HG03066 (cell line): Measurements from ENCODE around the gene SCNN1G.

Experiments
- ATAC-seq: cut with Tn5 transposase; IDR thresholded peaks from one replicate; pipeline ENCODE4 v1.9.1; 2021; ENCODE audit warnings: low read depth; ENCODE audit not compliant: unreplicated experiment

SCNN1G gene

GRCh38 chr16:23195366-23195978 lies 12.9 kb downstream of the SCNN1G start:
- no peak for ATAC-seq

DNA sequence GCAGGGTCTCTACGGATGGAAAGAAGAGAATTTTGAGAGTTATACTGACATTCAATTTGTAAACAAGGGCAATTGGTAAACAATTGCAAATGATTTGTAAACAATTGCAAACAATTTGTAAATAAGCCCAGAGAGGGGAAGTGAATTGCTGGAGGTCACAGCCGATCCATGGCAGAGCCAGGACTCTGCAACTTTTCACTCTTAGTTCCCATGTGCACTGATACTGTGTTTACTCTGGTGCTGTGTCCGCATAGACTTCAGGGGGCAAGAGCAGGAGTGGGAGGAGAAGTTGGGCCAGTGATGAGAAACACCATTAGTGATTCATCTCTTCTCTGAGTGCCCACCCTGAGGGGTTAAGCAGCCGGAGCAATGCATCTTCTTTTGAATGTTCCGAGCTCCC lies 14.0 kb downstream of the SCNN1G start:
- no peak for ATAC-seq

- ATAC-seq: no peak
Observed at GRCh38 chr16:23202166-23202565, 19.6 kb downstream of the SCNN1G start.

DNA sequence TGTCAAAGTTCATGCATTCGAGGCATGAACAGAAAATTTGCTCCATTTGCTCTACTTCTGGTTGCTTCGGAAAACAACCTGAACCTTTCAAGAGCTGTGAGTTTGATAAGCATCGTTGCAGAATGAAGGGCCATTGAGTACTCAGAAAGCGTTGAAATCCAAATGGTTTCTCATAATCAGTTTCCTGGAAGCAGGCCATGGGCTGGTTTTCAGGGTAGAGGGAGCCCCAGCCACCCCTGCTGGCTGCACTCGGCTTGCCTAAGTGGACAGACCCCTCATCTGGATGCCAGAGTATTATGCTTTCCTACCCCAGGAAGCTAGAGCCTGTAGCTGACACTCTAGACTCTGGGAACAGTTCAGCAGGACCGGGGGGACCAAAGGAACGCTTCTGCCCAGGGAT lies 24.4 kb downstream of the SCNN1G start:
- ATAC-seq: no peak

DNA sequence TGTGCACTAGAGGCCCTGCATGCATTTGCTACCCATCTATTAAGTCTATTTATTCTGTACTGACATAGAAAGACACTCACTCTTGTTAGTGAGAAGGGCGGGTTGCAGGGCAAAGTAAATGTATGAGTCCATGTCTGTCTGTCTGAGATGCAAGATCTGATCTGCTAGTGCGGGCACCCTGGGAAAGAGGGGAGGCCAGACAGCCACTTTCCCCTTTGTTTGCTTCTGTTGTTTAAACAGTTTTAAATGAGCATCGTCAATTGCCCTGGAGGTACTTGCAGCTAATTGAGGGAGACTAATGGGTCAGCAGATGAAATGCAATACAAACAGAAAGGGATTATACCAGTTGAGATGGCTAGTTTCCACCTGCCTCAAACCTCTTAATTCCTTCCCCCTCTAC lies 24.9 kb downstream of the SCNN1G start:
- no peak for ATAC-seq

- ATAC-seq: no peak
Observed at GRCh38 chr16:23209606-23210005, 27.1 kb downstream of the SCNN1G start.

- no peak for ATAC-seq
Observed at GRCh38 chr16:23213831-23214230, 31.3 kb downstream of the SCNN1G start.

DNA sequence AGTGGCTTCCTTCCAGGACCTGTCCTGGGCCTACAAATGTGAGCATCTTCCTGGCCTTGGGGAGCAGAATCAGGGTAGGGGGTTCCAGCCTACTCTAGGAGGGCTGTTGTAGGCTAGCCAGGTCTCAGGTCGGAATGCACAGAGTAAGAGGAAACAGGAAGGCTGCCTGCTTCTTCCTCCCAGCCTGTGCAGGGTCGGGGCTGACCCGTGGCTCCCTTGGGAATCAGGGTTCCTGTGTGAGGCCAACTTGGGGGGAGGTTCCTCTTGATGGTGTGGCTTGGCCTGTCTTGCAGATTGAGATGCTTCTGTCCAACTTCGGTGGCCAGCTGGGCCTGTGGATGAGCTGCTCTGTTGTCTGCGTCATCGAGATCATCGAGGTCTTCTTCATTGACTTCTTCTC lies 32.3 kb downstream of the SCNN1G start:
- ATAC-seq: no peak

- no peak for ATAC-seq
Observed at GRCh38 chr16:23215435-23215834, 32.9 kb downstream of the SCNN1G start.

DNA sequence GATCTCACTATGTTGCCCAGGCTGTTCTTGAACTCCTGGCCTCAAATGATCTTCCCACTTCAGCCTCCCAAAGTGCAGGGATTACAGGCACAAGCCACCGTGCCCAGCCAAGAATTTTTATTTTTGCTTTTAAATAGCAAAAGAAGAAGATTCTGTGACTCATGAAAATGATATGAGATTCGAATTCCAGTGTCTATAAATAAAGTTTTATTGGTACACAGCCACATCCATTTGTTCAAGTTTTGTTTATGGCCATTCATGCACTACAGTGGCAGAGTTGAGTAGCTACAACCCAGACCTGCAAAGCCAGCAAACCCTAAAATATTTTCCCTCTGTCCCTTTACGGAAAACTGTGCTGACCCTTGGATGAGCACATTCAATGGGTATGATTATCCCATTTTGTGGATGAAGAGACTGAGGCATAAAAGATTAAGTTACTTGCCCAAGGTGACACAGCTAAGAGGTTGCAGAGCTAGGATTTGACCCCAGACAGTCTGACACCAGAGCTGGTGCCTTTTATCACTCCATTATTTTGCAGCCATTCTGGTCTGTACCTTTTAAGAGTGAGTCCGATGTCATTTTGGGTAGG lies 34.2 kb downstream of the SCNN1G start:
- no peak for ATAC-seq

DNA sequence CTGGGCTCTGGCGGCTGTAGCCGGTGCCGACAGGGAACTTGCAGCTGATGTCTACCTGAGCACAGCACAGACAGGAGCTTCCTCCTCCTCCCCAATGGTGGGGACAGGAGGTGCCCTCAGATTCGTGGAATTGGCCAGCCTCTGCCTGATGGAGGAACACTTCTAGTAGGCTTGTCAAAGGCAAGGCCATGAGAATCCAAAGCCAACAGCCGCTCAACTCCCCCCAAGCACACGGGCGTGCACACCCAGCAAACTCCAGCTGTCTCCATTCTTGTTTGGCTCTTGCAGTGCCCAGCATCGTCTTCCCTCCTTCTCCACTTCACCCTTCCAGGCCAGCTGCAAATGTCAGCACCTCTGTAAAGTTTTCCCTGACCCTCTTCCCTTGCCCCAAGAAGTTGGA lies 35.1 kb downstream of the SCNN1G start:
- ATAC-seq: no peak

GRCh38 chr16:23222929-23223328 lies 40.4 kb downstream of the SCNN1G start:
- no peak for ATAC-seq

- ATAC-seq: no peak
Observed at GRCh38 chr16:23223368-23223767, 40.8 kb downstream of the SCNN1G start.

GRCh38 chr16:23225109-23225508 lies 42.6 kb downstream of the SCNN1G start:
- ATAC-seq: no peak

DNA sequence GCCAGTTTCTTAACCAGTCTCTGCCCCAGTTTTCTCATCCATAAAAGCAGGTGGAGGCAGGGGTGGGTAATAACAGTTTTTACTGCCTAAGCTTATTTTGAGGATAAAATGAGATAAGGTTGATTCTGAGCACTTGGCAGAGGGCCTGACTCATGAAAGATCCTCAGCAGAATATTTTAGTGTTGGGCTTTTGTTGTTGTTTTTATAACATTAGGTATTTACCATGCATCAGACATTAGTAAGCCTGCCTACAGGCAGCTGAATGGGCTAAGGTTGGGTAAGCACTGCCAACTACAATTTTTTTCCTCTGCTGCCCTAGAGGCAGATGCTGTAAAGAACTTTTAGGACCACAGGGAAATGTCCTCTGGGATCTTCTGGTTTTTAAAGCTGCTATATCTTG lies 43.1 kb downstream of the SCNN1G start:
- no peak for ATAC-seq

GRCh38 chr16:23227529-23227928 lies 45.0 kb downstream of the SCNN1G start:
- ATAC-seq: no peak

DNA sequence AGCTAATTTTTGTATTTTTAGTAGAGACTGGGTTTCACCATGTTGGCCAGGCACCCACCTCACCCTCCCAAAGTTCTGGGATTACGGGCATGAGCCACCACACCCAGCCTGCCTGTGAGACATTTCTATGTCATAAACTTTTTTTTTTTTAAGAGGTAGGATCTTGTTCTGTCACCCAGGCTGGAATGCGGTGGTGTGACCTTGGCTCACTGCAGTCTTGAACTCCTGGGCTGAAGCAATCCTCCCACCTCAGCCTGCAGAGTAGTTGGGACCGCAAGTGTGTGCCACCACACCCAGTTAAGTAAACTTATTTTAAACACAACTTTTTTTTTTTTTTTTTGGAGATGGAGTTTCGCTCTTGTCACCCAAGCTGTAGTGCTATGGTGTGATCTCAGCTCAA lies 47.2 kb downstream of the SCNN1G start:
- ATAC-seq: no peak

GRCh38 chr16:23232806-23233205 lies 50.3 kb downstream of the SCNN1G start:
- no peak for ATAC-seq

- ATAC-seq: no peak
Observed at GRCh38 chr16:23235176-23235575, 52.6 kb downstream of the SCNN1G start.

- ATAC-seq: no peak
Observed at GRCh38 chr16:23236983-23237382, 54.4 kb downstream of the SCNN1G start.

DNA sequence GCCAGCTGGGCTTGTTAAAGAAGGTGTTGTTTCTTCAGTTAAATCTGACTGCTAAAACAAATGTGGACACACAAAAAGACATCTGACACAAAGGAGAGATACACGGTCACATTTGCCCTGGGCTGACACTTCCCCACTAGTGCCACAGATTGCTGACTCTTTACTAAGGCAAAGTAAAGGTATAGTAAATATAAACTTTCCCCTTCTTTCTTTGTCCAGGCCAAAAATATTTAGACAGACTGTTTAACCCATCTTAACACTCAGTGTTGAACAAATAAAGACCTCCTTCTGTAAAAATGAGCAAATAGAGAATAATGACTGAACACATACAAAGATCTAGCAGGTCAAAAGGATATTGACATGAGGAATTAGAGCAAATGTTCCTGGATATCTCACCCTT lies 58.4 kb downstream of the SCNN1G start:
- ATAC-seq: no peak

DNA sequence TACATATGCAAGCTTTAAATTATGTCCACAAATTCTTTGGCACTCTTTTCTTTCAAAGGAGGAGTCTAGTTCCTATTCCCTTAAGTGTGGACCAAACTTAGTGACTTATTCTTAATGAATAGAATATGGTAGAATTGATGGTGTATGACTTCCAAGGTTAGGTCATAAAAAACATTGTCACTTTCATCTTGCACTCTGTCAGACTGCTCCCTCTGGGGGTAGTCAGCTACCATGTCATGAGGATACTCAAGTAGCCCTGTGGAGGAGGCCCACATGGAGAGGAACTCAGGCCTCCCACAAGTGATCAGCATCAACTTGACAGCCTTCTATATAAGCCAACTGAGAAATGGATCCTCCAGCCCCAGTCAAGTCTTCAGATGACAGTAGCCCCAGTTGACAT lies 61.6 kb downstream of the SCNN1G start:
- ATAC-seq: no peak

GRCh38 chr16:23245268-23245667 lies 62.7 kb downstream of the SCNN1G start:
- no peak for ATAC-seq
